B cell (primary cell): ENCODE results near the gene DDA1. TPM values are rescaled to one million over a fixed set of nuclear protein-coding genes. Genes with fewer than 3 reads are reported as not detected.

ENCODE experiments used
- ATAC-seq: fragments of 200-7000 bp; cut with Tn5 transposase; one replicate; pipeline ENCODE4 v1.10.0; 2021; ENCODE audit warnings: low read depth, mild to moderate bottlenecking, moderate number of reproducible peaks, moderate library complexity
- CTCF ChIA-PET: fragments of 350-600 bp; sonication (Branson Sonifier 250); formaldehyde crosslinking; loops from one replicate; lab custom pipeline; 2021; ENCODE audit warnings: antibody characterized with exemption, inconsistent platforms; lab: Charles Lee
- POLR2A ChIA-PET: fragments of 350-600 bp; sonication (Branson Sonifier 250); formaldehyde crosslinking; loops from one replicate; lab custom pipeline; 2021; ENCODE audit warnings: antibody characterized with exemption; lab: Charles Lee
- DNase-seq: peaks from one replicate; pipeline ENCODE4 v3.0.0; 2013
- H2AFZ ChIP-seq: 2 replicates; pipeline ENCODE4 v1.6.1; 2012; ENCODE audit warnings: mild to moderate bottlenecking, low read depth, low read length; ENCODE audit not compliant: insufficient read depth, poor library complexity, severe bottlenecking
- H3K27ac ChIP-seq, 2 donors: 1 replicate in 1 of 2; 2 replicates in 1 of 2; pipeline ENCODE4 v1.5.1; 2012 to 2013; ENCODE audit warnings: low read length in 2 of 2, mild to moderate bottlenecking in 2 of 2, moderate library complexity in 1 of 2
- H3K27me3 ChIP-seq, 4 experiments: fragments of 200-600 bp in 1 of 4; sonication (generic) in 1 of 4; replicated peaks in 1 of 4; 1 replicate in 2 of 4; 2 replicates in 2 of 4; pipeline versions ENCODE4 v1.6.1 to v1.7.0; 2013 to 2016; ENCODE audit warnings: low read length in 3 of 4, mild to moderate bottlenecking in 2 of 4, mixed read lengths in 1 of 4, moderate library complexity in 1 of 4; ENCODE audit not compliant: insufficient read depth in 4 of 4, control insufficient read depth in 3 of 4; ENCODE audit errors: control extremely low read depth in 1 of 4
- H3K36me3 ChIP-seq, 2 experiments: replicated peaks in 1 of 2; 1 replicate in 1 of 2; 2 replicates in 1 of 2; pipeline versions ENCODE4 v1.6.1 to v1.7.1; 2013; ENCODE audit warnings: low read length in 1 of 2; ENCODE audit not compliant: insufficient read depth in 2 of 2, control insufficient read depth in 1 of 2; ENCODE audit errors: control extremely low read depth in 1 of 2, extremely low read depth in 1 of 2
- H3K4me1 ChIP-seq, 2 donors: fragments of 200-600 bp in 1 of 2; sonication (generic) in 1 of 2; 1 replicate in 1 of 2; 2 replicates in 1 of 2; pipeline versions ENCODE4 v1.5.1 to v1.6.1; 2013 to 2017; ENCODE audit warnings: low read length in 2 of 2; ENCODE audit not compliant: control insufficient read depth in 2 of 2, insufficient read depth in 2 of 2
- H3K4me2 ChIP-seq: replicated peaks from 2 replicates; pipeline ENCODE3; 2012; ENCODE audit warnings: mild to moderate bottlenecking, low read depth, low read length; ENCODE audit not compliant: poor library complexity, severe bottlenecking
- H3K4me3 ChIP-seq, 5 experiments: fragments of 200-600 bp in 1 of 5; sonication (generic) in 1 of 5; 1 replicate in 3 of 5; 2 replicates in 2 of 5; pipeline versions ENCODE4 v1.5.1 to v1.7.0; 2011 to 2016; ENCODE audit warnings: low read length in 4 of 5, mild to moderate bottlenecking in 4 of 5, low read depth in 2 of 5, control low read depth in 1 of 5, moderate library complexity in 1 of 5; ENCODE audit not compliant: insufficient read depth in 1 of 5; ENCODE audit errors: control extremely low read depth in 1 of 5, extremely low read depth in 1 of 5
- H3K79me2 ChIP-seq: fragments of 200-600 bp; sonication (generic); one replicate; pipeline ENCODE4 v1.6.0; 2016; ENCODE audit warnings: low read length; ENCODE audit not compliant: control insufficient read depth, insufficient read depth
- H3K9ac ChIP-seq: fragments of 200-600 bp; sonication (generic); 2 replicates; pipeline ENCODE4 v1.6.1; 2017; ENCODE audit warnings: mild to moderate bottlenecking, low read length, moderate library complexity
- H3K9me3 ChIP-seq, 3 donors: one replicate each; pipeline versions ENCODE4 v1.6.1 to v1.7.1; 2013; ENCODE audit warnings: low read length in 2 of 3; ENCODE audit not compliant: control insufficient read depth in 2 of 3, insufficient read depth in 1 of 3; ENCODE audit errors: control extremely low read depth in 1 of 3
- H4K20me1 ChIP-seq: 2 replicates; pipeline ENCODE4 v1.6.0; 2012; ENCODE audit warnings: mild to moderate bottlenecking, low read length; ENCODE audit not compliant: insufficient read depth, control insufficient read depth, poor library complexity, severe bottlenecking
- H3K27ac Mint-ChIP-seq: one replicate; pipeline ENCODE4 v1.8.0; 2021; ENCODE audit warnings: mixed read lengths
- H3K27me3 Mint-ChIP-seq: one replicate; pipeline ENCODE4 v1.8.0; 2021; ENCODE audit warnings: mixed read lengths
- H3K4me1 Mint-ChIP-seq: one replicate; pipeline ENCODE4 v1.8.0; 2021; ENCODE audit warnings: mixed read lengths
- H3K4me3 Mint-ChIP-seq: one replicate; pipeline ENCODE4 v1.8.0; 2021; ENCODE audit warnings: mixed read lengths
- H3K9me3 Mint-ChIP-seq: one replicate; pipeline ENCODE4 v1.8.0; 2022; ENCODE audit warnings: mixed read lengths; ENCODE audit not compliant: insufficient read depth
- EZH2 ChIP-seq: IDR thresholded peaks from 2 replicates; pipeline ENCODE4 v1.6.1; 2012; ENCODE audit warnings: borderline replicate concordance, low read depth, mild to moderate bottlenecking, moderate library complexity, low read length; ENCODE audit not compliant: insufficient read depth, poor library complexity, severe bottlenecking
- WGBS: methylation state at CpG from one replicate; pipeline ENCODE4 v1.1.5; 2013; ENCODE audit warnings: missing lambda C conversion rate; ENCODE audit not compliant: insufficient coverage; 5-methylcytosine and 5-hydroxymethylcytosine counted together
- intact Hi-C: fragments of 100-400 bp; cut with micrococcal nuclease; formaldehyde crosslinking; loops from one replicate; pipeline ENCODE4 v1.10.0; 2022
- polyA plus RNA-seq: library from polyadenylated mRNA; depleted of rRNA; stranded (reverse); fragments of >200 nt; gene quantifications from 2 replicates; pipeline ENCODE4 v1.2.3, GENCODE V29; 2012
- total RNA-seq, 2 donors: library from RNA; stranded (reverse); fragments of 120-200 nt in 1 of 2; gene quantifications; 1 replicate in 1 of 2; 2 replicates in 1 of 2; pipeline versions ENCODE4 v1.2.3 to v1.2.4, GENCODE V29; 2013 to 2022
- TF ChIP-seq, protein P1 (sequence below): fragments of 200-600 bp; IDR thresholded peaks from one replicate; pipeline ENCODE4 v1.8.0; 2022; ENCODE audit warnings: antibody characterized with exemption, mild to moderate bottlenecking

Gene DDA1
- total and polyA plus RNA-seq, 2 donors (not counting 1 experiment from before 2014, with no cell fraction given): 38.4 TPM

DNA sequence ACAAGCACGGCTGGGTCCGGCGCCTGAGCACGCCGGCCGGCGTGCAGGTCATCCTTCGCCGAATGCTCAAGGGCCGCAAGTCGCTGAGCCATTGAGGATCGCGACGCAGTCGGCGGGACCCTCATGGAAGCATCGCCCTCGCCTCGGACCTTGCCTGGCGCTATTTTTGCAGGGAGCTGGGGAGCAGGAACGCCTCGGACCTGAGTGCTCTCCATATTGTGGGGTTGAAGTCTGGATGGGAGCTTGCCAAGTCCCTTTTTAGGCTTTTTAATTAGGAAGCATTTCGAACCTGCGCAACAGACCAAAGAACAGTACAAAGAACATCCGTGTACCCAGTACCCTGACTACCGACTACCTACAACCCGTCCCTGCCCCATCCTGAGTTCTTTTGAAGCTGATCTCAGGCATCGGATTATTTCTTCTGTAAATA lies 3.1 kb upstream of the DDA1 start:
- POLR2A ChIA-PET: interaction anchor here (0.7 to 1.5 kb wide), 3 partner anchors 24 to 98 kb away, joined by 3 to 8 read pairs (median 3); partner anchors contain the start of gene ANO8
- intact Hi-C loops: loop anchor here (5.0 to 10.0 kb wide), 3 partner anchors 411 to 719 kb away; partner anchors contain the start of genes SMIM7 and TMEM38A
- H3K9ac ChIP-seq: peak overlapping the region; percentile 72

More for the DNA sequence above, 3.1 kb upstream of the DDA1 start:
- CTCF ChIA-PET: interaction anchor here (0.7 to 1.1 kb wide), 4 partner anchors 26 to 859 kb away, joined by 3 to 4 read pairs (median 3); no protein-coding TSS in a partner anchor
- ATAC-seq: no peak
- Histone ChIP-seq H3K4me3 (peak overlapping the region; percentile 31 to 74 (median 73)), H3K27me3 (no peaks in the 10 kb centered on the region), H4K20me1 (peaks cover 18% of the 10 kb centered on the region), H3K79me2 (peaks cover 55% of the 10 kb centered on the region), H2AFZ (peak overlapping the region; percentile 83), H3K36me3 (no peaks in the 10 kb centered on the region), H3K4me2 (peak overlapping the region; percentile 96), H3K4me1 (peaks cover 39 to 58% of the 10 kb centered on the region in 2 donors), H3K9me3 (no peaks in the 10 kb centered on the region), H3K27ac (peak overlapping the region; percentile 70 to 71)
- WGBS: 11% methylated on average over 22 of the region's 28 CpGs
- DNase-seq: no peak
- Mint-ChIP-seq H3K27me3 (no peaks in the 10 kb centered on the region), H3K9me3 (no peaks in the 10 kb centered on the region), H3K4me1 (peaks cover 57% of the 10 kb centered on the region), H3K4me3 (peak overlapping the region; percentile 91), H3K27ac (peak overlapping the region; percentile 90)
- TF ChIP-seq, protein P1, sequence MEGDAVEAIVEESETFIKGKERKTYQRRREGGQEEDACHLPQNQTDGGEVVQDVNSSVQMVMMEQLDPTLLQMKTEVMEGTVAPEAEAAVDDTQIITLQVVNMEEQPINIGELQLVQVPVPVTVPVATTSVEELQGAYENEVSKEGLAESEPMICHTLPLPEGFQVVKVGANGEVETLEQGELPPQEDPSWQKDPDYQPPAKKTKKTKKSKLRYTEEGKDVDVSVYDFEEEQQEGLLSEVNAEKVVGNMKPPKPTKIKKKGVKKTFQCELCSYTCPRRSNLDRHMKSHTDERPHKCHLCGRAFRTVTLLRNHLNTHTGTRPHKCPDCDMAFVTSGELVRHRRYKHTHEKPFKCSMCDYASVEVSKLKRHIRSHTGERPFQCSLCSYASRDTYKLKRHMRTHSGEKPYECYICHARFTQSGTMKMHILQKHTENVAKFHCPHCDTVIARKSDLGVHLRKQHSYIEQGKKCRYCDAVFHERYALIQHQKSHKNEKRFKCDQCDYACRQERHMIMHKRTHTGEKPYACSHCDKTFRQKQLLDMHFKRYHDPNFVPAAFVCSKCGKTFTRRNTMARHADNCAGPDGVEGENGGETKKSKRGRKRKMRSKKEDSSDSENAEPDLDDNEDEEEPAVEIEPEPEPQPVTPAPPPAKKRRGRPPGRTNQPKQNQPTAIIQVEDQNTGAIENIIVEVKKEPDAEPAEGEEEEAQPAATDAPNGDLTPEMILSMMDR: no peak
- no peak for TF ChIP-seq EZH2
